K562 (cell line): ENCODE results near the gene KIF5A. TPM values are rescaled to one million over a fixed set of nuclear protein-coding genes. Genes with fewer than 3 reads are reported as not detected.
A peak's percentile ranks its signal among the peaks of the same experiment; 100 is the strongest.

Experiments used
- BRD9 ChIP-seq: fragments of 450-650 bp; IDR thresholded peaks from 2 replicates; pipeline ENCODE4 v1.6.1; 2018; ENCODE audit warnings: low read depth; ENCODE audit not compliant: partially characterized antibody
- DMBX1 ChIP-seq: fragments of 250-450 bp; sonication (Bioruptor Pico); IDR thresholded peaks from 2 replicates; pipeline ENCODE4 v1.8.0; 2022; ENCODE audit warnings: inconsistent platforms, mild to moderate bottlenecking, moderate library complexity, borderline replicate concordance
- ETV5 ChIP-seq: sonication (generic); formaldehyde crosslinking; IDR thresholded peaks from 2 replicates; pipeline ENCODE4 v1.4.0; 2020; ENCODE audit warnings: low read depth, mild to moderate bottlenecking, missing genetic modification reagents
- GTF2F1 ChIP-seq: IDR thresholded peaks from 2 replicates; pipeline ENCODE4 v1.6.1; 2011; ENCODE audit warnings: low read depth, low read length, improper control_type of control experiment
- HES1 ChIP-seq: fragments of 450-650 bp; IDR thresholded peaks from 2 replicates; pipeline ENCODE4 v1.6.1; 2016; ENCODE audit warnings: low read depth, mild to moderate bottlenecking, moderate library complexity
- NBN ChIP-seq: fragments of 450-650 bp; IDR thresholded peaks from 2 replicates; pipeline ENCODE4 v1.6.1; 2016; ENCODE audit warnings: low read depth, mild to moderate bottlenecking
- NFE2 ChIP-seq: IDR thresholded peaks from 2 replicates; pipeline ENCODE4 v1.6.1; 2014; ENCODE audit warnings: antibody characterized with exemption, low read depth
- NFRKB ChIP-seq: fragments of 450-650 bp; IDR thresholded peaks from 2 replicates; pipeline ENCODE4 v1.6.1; 2016; ENCODE audit warnings: low read depth
- PRMT5 ChIP-seq: sonication (generic); formaldehyde crosslinking; IDR thresholded peaks from 2 replicates; pipeline ENCODE4 v1.5.0; 2020; ENCODE audit warnings: missing genetic modification reagents
- TAL1 ChIP-seq: fragments of 450-650 bp; IDR thresholded peaks from 2 replicates; pipeline ENCODE4 v1.6.1; 2016; ENCODE audit warnings: mild to moderate bottlenecking
- TCF7 ChIP-seq: sonication (generic); IDR thresholded peaks from 2 replicates; pipeline ENCODE4 v1.6.1; 2016; ENCODE audit warnings: antibody characterized with exemption, borderline replicate concordance
- TGIF2 ChIP-seq: sonication (generic); formaldehyde crosslinking; IDR thresholded peaks from 2 replicates; pipeline ENCODE4 v1.8.1; 2022; ENCODE audit warnings: mild to moderate bottlenecking, missing genetic modification reagents, moderate library complexity
- YBX1 ChIP-seq: fragments of 450-650 bp; IDR thresholded peaks from 2 replicates; pipeline ENCODE4 v1.7.1; 2016; ENCODE audit warnings: mild to moderate bottlenecking
- ZNF143 ChIP-seq: sonication (generic); formaldehyde crosslinking; IDR thresholded peaks from 2 replicates; pipeline ENCODE4 v1.9.0; 2022; ENCODE audit warnings: mild to moderate bottlenecking, missing genetic modification reagents
- ZNF311 ChIP-seq: fragments of 250-450 bp; sonication (Bioruptor Pico); IDR thresholded peaks from 2 replicates; pipeline ENCODE4 v1.4.0; 2020; ENCODE audit warnings: mild to moderate bottlenecking, moderate library complexity
- ZNF408 ChIP-seq: fragments of 250-450 bp; sonication (Bioruptor Pico); IDR thresholded peaks from 2 replicates; pipeline ENCODE4 v1.4.0; 2020; ENCODE audit warnings: low read depth, mild to moderate bottlenecking, moderate library complexity
- ZNF75A ChIP-seq: fragments of 450-650 bp; formaldehyde crosslinking; IDR thresholded peaks from 2 replicates; pipeline ENCODE4 v1.4.0; 2020; ENCODE audit warnings: mild to moderate bottlenecking
- polyA plus RNA-seq, 8 experiments: library from polyadenylated mRNA; depleted of rRNA in 4 of 8; stranded (reverse) in 5 of 8; unstranded in 3 of 8; fragments of >200 nt; fragmentation: Nextera tagmentation in 2 of 8; fragmentation: Illumina TruSeq in 1 of 8; extraction: Ambion mirVana in 2 of 8; extraction: Trizol in 1 of 8; gene quantifications; 2 replicates each; pipeline versions ENCODE4 v1.2.1 to v1.2.3, GENCODE V29; 2011 to 2014; ENCODE audit warnings: inconsistent platforms in 1 of 8, missing spikeins in 1 of 8
- total RNA-seq, 7 experiments: library from RNA; depleted of rRNA in 6 of 7; stranded (reverse); fragments of >200 nt in 6 of 7; fragmentation: Illumina TruSeq in 2 of 7; extraction: Trizol in 2 of 7; gene quantifications; 2 replicates each; pipeline versions ENCODE4 v1.2.1 to v1.2.3, GENCODE V29; 2011 to 2021; ENCODE audit warnings: low replicate concordance in 1 of 7
- TF ChIP-seq, protein P1 (sequence below): fragments of 250-450 bp; sonication (Bioruptor Pico); IDR thresholded peaks from 2 replicates; pipeline ENCODE4 v1.8.0; 2022; ENCODE audit warnings: inconsistent platforms
- TF ChIP-seq, protein P2 (sequence below): fragments of 200-800 bp; sonication (Bioruptor generic); IDR thresholded peaks from 2 replicates; pipeline ENCODE4 v1.6.1; 2016; ENCODE audit warnings: missing genetic modification characterization, missing compliant biosample characterization
- TF ChIP-seq, protein P3 (sequence below): fragments of 450-650 bp; IDR thresholded peaks from one replicate; pipeline ENCODE4 v1.6.1; 2018; ENCODE audit warnings: mild to moderate bottlenecking, moderate library complexity; ENCODE audit not compliant: partially characterized antibody

The KIF5A gene
- total and polyA plus RNA-seq, 9 of the 15 experiments (the other 6 are each of a cell fraction or from before 2014, with no cell fraction given) = 3.4 to 17.7 (median 8.0) TPM

DNA sequence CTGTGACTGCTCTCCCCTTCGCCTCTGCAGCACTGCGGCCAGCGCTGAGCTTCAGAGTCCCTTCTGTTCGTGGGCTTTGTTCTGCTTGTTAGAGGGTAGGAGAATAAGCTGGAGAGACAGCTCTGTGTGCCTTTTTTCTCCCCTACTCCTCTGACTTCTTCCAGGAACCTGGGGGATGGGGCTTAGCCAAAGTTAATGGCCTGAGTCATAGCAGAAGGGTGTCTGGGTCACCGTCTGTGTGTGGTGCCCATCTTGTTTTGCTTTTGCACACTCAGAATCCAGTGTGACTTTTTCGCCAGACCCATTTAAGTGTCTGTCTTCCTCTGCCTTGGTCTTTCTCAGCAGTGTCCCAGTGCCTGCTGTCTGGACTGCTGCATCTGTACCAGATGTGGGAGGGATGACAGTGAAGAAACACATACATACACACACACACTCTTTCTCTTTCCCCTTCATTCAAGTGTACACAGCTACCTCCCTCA lies 3.0 kb downstream of the KIF5A start (continued):
- TF ChIP-seq ZNF143 (CRISPR knock-in tag) (peak; percentile 54; the same call in 1 of the 2 replicates), NBN (no peak), PRMT5 (CRISPR knock-in tag) (no peak), ZNF75A (CRISPR knock-in tag) (no peak), GTF2F1 (no peak), BRD9 (no peak), ETV5 (CRISPR knock-in tag) (no peak), TCF7 (no peak), NFE2 (peak; percentile 50), NFRKB (peak; percentile 75; the same call in 1 of the 2 replicates), DMBX1 (CRISPR knock-in tag) (peak; percentile 53; the same call in 1 of the 2 replicates), TGIF2 (no peak), HES1 (no peak), ZNF408 (CRISPR knock-in tag) (no peak), ZNF311 (no peak), TAL1 (no peak), YBX1 (no peak)
- TF ChIP-seq, protein P1, sequence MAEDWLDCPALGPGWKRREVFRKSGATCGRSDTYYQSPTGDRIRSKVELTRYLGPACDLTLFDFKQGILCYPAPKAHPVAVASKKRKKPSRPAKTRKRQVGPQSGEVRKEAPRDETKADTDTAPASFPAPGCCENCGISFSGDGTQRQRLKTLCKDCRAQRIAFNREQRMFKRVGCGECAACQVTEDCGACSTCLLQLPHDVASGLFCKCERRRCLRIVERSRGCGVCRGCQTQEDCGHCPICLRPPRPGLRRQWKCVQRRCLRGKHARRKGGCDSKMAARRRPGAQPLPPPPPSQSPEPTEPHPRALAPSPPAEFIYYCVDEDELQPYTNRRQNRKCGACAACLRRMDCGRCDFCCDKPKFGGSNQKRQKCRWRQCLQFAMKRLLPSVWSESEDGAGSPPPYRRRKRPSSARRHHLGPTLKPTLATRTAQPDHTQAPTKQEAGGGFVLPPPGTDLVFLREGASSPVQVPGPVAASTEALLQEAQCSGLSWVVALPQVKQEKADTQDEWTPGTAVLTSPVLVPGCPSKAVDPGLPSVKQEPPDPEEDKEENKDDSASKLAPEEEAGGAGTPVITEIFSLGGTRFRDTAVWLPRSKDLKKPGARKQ (CRISPR knock-in tag) = no peak
- TF ChIP-seq, protein P2, sequence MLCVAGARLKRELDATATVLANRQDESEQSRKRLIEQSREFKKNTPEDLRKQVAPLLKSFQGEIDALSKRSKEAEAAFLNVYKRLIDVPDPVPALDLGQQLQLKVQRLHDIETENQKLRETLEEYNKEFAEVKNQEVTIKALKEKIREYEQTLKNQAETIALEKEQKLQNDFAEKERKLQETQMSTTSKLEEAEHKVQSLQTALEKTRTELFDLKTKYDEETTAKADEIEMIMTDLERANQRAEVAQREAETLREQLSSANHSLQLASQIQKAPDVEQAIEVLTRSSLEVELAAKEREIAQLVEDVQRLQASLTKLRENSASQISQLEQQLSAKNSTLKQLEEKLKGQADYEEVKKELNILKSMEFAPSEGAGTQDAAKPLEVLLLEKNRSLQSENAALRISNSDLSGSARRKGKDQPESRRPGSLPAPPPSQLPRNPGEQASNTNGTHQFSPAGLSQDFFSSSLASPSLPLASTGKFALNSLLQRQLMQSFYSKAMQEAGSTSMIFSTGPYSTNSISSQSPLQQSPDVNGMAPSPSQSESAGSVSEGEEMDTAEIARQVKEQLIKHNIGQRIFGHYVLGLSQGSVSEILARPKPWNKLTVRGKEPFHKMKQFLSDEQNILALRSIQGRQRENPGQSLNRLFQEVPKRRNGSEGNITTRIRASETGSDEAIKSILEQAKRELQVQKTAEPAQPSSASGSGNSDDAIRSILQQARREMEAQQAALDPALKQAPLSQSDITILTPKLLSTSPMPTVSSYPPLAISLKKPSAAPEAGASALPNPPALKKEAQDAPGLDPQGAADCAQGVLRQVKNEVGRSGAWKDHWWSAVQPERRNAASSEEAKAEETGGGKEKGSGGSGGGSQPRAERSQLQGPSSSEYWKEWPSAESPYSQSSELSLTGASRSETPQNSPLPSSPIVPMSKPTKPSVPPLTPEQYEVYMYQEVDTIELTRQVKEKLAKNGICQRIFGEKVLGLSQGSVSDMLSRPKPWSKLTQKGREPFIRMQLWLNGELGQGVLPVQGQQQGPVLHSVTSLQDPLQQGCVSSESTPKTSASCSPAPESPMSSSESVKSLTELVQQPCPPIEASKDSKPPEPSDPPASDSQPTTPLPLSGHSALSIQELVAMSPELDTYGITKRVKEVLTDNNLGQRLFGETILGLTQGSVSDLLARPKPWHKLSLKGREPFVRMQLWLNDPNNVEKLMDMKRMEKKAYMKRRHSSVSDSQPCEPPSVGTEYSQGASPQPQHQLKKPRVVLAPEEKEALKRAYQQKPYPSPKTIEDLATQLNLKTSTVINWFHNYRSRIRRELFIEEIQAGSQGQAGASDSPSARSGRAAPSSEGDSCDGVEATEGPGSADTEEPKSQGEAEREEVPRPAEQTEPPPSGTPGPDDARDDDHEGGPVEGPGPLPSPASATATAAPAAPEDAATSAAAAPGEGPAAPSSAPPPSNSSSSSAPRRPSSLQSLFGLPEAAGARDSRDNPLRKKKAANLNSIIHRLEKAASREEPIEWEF (CRISPR knock-in tag) = no peak
- TF ChIP-seq, protein P3, sequence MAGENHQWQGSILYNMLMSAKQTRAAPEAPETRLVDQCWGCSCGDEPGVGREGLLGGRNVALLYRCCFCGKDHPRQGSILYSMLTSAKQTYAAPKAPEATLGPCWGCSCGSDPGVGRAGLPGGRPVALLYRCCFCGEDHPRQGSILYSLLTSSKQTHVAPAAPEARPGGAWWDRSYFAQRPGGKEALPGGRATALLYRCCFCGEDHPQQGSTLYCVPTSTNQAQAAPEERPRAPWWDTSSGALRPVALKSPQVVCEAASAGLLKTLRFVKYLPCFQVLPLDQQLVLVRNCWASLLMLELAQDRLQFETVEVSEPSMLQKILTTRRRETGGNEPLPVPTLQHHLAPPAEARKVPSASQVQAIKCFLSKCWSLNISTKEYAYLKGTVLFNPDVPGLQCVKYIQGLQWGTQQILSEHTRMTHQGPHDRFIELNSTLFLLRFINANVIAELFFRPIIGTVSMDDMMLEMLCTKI = no peak
